ENCODE data around the gene KDSR.

The KDSR gene

DNA sequence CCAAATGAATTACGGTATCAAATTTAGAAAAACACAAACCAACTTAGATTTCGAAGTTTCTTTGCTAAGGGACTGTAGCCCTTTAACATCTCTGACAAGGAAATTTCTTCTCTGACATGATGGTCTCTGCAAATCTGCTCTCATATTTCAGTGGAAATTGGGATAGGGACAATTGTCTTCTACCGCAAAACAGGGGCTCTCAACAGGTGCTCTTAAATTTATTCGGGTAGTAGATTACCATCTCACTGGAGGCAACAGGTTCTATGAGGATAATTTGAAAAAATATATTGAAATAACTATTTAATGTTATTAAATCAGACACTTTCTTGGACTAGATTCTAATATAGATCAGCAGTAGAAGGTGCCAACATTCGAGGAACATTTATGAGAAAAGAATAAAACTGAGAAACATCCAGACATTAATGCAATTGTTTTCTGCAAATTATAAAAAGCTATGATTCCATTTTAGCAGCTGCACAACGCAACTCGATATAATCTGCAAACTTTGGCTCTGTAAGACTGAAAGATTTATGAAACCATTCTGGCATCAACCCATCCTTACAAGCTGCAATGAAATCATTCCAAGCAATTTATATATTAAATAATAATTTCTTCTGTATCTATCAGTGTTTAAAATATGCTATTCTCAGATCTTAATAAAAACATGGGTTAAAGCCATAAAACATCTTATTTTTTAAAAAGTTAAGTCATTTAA lies 37.4 kb downstream of the KDSR start:
- no peak for DNase-seq
- no peaks in the 10 kb centered on the region for H3K36me3 ChIP-seq
- no peaks in the 10 kb centered on the region for H3K4me1 ChIP-seq
- TF ChIP-seq, protein P1, sequence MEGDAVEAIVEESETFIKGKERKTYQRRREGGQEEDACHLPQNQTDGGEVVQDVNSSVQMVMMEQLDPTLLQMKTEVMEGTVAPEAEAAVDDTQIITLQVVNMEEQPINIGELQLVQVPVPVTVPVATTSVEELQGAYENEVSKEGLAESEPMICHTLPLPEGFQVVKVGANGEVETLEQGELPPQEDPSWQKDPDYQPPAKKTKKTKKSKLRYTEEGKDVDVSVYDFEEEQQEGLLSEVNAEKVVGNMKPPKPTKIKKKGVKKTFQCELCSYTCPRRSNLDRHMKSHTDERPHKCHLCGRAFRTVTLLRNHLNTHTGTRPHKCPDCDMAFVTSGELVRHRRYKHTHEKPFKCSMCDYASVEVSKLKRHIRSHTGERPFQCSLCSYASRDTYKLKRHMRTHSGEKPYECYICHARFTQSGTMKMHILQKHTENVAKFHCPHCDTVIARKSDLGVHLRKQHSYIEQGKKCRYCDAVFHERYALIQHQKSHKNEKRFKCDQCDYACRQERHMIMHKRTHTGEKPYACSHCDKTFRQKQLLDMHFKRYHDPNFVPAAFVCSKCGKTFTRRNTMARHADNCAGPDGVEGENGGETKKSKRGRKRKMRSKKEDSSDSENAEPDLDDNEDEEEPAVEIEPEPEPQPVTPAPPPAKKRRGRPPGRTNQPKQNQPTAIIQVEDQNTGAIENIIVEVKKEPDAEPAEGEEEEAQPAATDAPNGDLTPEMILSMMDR (IDR thresholded peaks at IDR 0.05; ENCODE audit: low read depth, low read length), result no peak
- H3K27me3 ChIP-seq, result no peaks in the 10 kb centered on the region
- H3K4me3 ChIP-seq (ENCODE audit: low read depth, low read length), result no peak overlapping the region
- H3K9me3 ChIP-seq, result no peaks in the 10 kb centered on the region

DNA sequence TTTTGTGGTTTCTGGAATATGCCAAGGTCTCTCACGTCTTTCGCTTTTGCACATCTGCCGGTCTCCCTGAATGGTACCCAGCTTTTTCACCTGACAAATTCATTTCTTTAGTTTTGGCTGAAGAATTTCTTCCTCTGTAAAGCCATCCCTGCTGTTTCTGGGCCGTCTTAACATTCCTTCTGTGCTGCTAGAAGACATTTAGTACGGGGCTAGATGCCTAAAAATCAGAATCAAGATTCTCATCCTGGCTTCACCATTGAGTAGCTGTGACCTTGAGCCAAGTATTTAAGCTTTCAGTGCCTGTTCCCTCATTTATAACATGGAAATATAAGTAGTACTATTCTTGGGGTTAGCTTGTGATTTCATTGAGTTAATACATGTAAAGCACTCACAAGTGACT lies 41.0 kb downstream of the KDSR start:
- H3K9me3 ChIP-seq, result no peaks in the 10 kb centered on the region
- TF ChIP-seq, protein P1 (IDR thresholded peaks at IDR 0.05; ENCODE audit: low read depth, low read length), result no peak
- no peak for DNase-seq
- H3K27me3 ChIP-seq, result no peaks in the 10 kb centered on the region
- no peaks in the 10 kb centered on the region for H3K36me3 ChIP-seq
- no peak overlapping the region for H3K4me3 ChIP-seq (ENCODE audit: low read depth, low read length)
- H3K4me1 ChIP-seq, result peaks cover 5% of the 10 kb centered on the region

DNA sequence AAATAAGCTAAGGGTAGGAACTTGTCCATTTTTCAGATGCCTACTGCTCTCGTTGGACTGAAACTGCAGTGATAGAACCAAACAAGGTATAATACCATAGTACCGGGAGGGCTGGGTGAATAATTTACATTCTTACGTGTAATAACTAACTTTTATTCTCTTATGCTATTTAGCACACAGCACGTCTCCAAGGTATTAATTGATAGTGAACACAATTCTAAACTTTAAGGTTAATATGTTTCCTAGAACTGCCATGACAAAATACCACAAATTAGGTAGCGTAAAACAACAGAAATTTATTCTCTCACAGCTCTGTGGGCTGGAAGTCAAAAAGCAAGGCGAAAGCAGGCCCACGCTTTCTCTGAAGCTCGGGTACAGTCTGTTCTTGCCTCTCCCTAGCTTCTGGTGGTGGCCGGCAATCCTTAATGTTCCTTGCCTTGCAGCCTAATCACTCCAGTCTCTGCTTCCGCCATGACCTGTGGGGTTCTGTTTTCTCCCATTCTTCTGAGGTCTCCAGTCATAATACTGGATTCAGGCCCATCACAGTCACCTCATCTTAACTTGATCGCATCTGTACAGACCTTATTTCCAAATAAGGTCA lies 41.8 kb downstream of the KDSR start:
- Histone ChIP-seq H3K9me3 (no peaks in the 10 kb centered on the region), H3K4me1 (peaks cover 5% of the 10 kb centered on the region), H3K27me3 (no peaks in the 10 kb centered on the region), H3K4me3 (ENCODE audit: low read depth, low read length) (no peak overlapping the region), H3K36me3 (no peaks in the 10 kb centered on the region)
- no peak for DNase-seq
- TF ChIP-seq, protein P1 (IDR thresholded peaks at IDR 0.05; ENCODE audit: low read depth, low read length), result no peak

- TF ChIP-seq, protein P1 (IDR thresholded peaks at IDR 0.05; ENCODE audit: low read depth, low read length), result peak; percentile 67
- no peaks in the 10 kb centered on the region for H3K27me3 ChIP-seq
- H3K4me1 ChIP-seq, result peaks cover 5% of the 10 kb centered on the region
- H3K36me3 ChIP-seq, result no peaks in the 10 kb centered on the region
- peak; percentile 52 for DNase-seq
- no peaks in the 10 kb centered on the region for H3K9me3 ChIP-seq
- H3K4me3 ChIP-seq (ENCODE audit: low read depth, low read length), result peak overlapping the region; percentile 14; the same call in 1 of the 2 replicates
These were observed 43.9 kb downstream of the KDSR start for GRCh38 chr18:63322908-63323634.

DNA sequence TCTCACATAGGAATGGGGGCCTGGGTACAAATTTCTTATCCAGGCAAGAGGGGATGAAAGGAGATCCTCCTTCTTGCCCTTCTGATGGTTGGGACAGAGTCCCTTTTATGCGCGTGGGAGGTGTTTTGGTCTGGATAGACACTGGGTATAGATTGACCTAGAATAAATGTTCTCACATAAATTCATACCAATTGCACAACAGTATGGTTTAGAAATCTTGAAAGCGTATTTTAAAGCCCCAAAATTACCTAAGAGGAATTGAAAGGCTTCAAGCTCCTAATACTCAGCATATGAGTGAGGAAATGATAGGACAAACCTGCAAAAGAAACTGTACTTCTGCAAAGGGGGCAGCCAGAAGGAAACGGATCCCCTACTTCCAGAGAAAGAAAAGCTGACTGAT lies 44.8 kb downstream of the KDSR start:
- DNase-seq, result no peak
- TF ChIP-seq, protein P1 (IDR thresholded peaks at IDR 0.05; ENCODE audit: low read depth, low read length), result no peak

More for the DNA sequence above, 44.8 kb downstream of the KDSR start:
- peaks cover 5% of the 10 kb centered on the region for H3K4me1 ChIP-seq
- no peaks in the 10 kb centered on the region for H3K36me3 ChIP-seq
- H3K4me3 ChIP-seq (ENCODE audit: low read depth, low read length), result no peak overlapping the region
- no peaks in the 10 kb centered on the region for H3K27me3 ChIP-seq
- no peaks in the 10 kb centered on the region for H3K9me3 ChIP-seq

Data from BE2C (cell line).